ENCODE measurements around the gene FBXO3. TPM values are rescaled to one million over a fixed set of nuclear protein-coding genes. Genes with fewer than 3 reads are reported as not detected.

The FBXO3 gene
- total RNA-seq, 1 experiment from 2014 or later = 32.9 TPM

GRCh38 chr11:33703788-33704187 lies 70.5 kb downstream of the FBXO3 start:
- ChIA-PET POLR2A (ENCODE audit: unreplicated experiment) (interaction anchor here (0.7 kb wide), 1 partner anchor 65 kb away, joined by 4 read pairs; no protein-coding TSS in a partner anchor), CTCF (interaction anchor here (0.5 to 1.6 kb wide), 2 partner anchors 11 to 67 kb away, joined by 5 read pairs; no protein-coding TSS in a partner anchor)
- Histone ChIP-seq H3K4me3 (no peak overlapping the region), H3K4me2 (peak overlapping the region; percentile 41), H3F3A (ENCODE audit: insufficient read depth, low read depth) (peaks cover 64% of the 10 kb centered on the region), H3K4me1 (replicated peaks; ENCODE audit: insufficient read depth) (peaks cover 80% of the 10 kb centered on the region), H3K36me3 (ENCODE audit: low read depth) (peaks cover 26% of the 10 kb centered on the region; the same call in 1 of the 2 replicates), H3K79me2 (ENCODE audit: low read depth) (peaks cover 14% of the 10 kb centered on the region; the same call in 1 of the 2 replicates), H3K9me2 (ENCODE audit: insufficient read depth) (no peaks in the 10 kb centered on the region), H4K20me1 (ENCODE audit: insufficient read depth) (no peaks in the 10 kb centered on the region), H3K9me3 (ENCODE audit: insufficient read depth, low read depth) (no peaks in the 10 kb centered on the region), H3K27me3 (ENCODE audit: insufficient read depth, low read depth) (no peaks in the 10 kb centered on the region), H2AFZ (no peak overlapping the region), H3K27ac (peak overlapping the region; percentile 68)
- intact Hi-C loops (cut with micrococcal nuclease; ENCODE audit: unreplicated experiment) = loop anchor here (5.0 kb wide), 1 partner anchor 161 kb away; no protein-coding TSS in a partner anchor
- TF ChIP-seq, protein P1, sequence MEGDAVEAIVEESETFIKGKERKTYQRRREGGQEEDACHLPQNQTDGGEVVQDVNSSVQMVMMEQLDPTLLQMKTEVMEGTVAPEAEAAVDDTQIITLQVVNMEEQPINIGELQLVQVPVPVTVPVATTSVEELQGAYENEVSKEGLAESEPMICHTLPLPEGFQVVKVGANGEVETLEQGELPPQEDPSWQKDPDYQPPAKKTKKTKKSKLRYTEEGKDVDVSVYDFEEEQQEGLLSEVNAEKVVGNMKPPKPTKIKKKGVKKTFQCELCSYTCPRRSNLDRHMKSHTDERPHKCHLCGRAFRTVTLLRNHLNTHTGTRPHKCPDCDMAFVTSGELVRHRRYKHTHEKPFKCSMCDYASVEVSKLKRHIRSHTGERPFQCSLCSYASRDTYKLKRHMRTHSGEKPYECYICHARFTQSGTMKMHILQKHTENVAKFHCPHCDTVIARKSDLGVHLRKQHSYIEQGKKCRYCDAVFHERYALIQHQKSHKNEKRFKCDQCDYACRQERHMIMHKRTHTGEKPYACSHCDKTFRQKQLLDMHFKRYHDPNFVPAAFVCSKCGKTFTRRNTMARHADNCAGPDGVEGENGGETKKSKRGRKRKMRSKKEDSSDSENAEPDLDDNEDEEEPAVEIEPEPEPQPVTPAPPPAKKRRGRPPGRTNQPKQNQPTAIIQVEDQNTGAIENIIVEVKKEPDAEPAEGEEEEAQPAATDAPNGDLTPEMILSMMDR (conservative IDR thresholded peaks at IDR 0.05) = no peak
- TF ChIP-seq EZH2 (IDR thresholded peaks at IDR 0.05; ENCODE audit: low read depth) = no peak
- peak; percentile 73 to 86 for DNase-seq
- BruUV-seq (replicated peaks) = no TSS peak

GRCh38 chr11:33703234-33703633 lies 71.1 kb downstream of the FBXO3 start:
- TSS peak; percentile 17 for BruUV-seq (replicated peaks)
- Histone ChIP-seq H3K27ac (peak overlapping the region; percentile 68), H2AFZ (no peak overlapping the region), H3K9me3 (ENCODE audit: insufficient read depth, low read depth) (no peaks in the 10 kb centered on the region), H3K36me3 (ENCODE audit: low read depth) (peaks cover 24% of the 10 kb centered on the region; the same call in 1 of the 2 replicates), H3K27me3 (ENCODE audit: insufficient read depth, low read depth) (no peaks in the 10 kb centered on the region), H3K4me2 (peak overlapping the region; percentile 41), H3K9me2 (ENCODE audit: insufficient read depth) (no peaks in the 10 kb centered on the region), H3F3A (ENCODE audit: insufficient read depth, low read depth) (peaks cover 58% of the 10 kb centered on the region), H4K20me1 (ENCODE audit: insufficient read depth) (no peaks in the 10 kb centered on the region), H3K4me1 (replicated peaks; ENCODE audit: insufficient read depth) (peaks cover 75% of the 10 kb centered on the region), H3K4me3 (no peak overlapping the region), H3K79me2 (ENCODE audit: low read depth) (peaks cover 14% of the 10 kb centered on the region; the same call in 1 of the 2 replicates)
- intact Hi-C loops (cut with micrococcal nuclease; ENCODE audit: unreplicated experiment) = loop anchor here (5.0 kb wide), 1 partner anchor 161 kb away; no protein-coding TSS in a partner anchor
- DNase-seq = no peak
- TF ChIP-seq, protein P1 (conservative IDR thresholded peaks at IDR 0.05) = no peak
- CTCF ChIA-PET = interaction anchor here (0.5 to 1.6 kb wide), 3 partner anchors 11 to 67 kb away, joined by 3 to 5 read pairs (median 5); no protein-coding TSS in a partner anchor
- POLR2A ChIA-PET (ENCODE audit: unreplicated experiment) = interaction anchor here (0.7 kb wide), 1 partner anchor 66 kb away, joined by 4 read pairs; no protein-coding TSS in a partner anchor

DNA sequence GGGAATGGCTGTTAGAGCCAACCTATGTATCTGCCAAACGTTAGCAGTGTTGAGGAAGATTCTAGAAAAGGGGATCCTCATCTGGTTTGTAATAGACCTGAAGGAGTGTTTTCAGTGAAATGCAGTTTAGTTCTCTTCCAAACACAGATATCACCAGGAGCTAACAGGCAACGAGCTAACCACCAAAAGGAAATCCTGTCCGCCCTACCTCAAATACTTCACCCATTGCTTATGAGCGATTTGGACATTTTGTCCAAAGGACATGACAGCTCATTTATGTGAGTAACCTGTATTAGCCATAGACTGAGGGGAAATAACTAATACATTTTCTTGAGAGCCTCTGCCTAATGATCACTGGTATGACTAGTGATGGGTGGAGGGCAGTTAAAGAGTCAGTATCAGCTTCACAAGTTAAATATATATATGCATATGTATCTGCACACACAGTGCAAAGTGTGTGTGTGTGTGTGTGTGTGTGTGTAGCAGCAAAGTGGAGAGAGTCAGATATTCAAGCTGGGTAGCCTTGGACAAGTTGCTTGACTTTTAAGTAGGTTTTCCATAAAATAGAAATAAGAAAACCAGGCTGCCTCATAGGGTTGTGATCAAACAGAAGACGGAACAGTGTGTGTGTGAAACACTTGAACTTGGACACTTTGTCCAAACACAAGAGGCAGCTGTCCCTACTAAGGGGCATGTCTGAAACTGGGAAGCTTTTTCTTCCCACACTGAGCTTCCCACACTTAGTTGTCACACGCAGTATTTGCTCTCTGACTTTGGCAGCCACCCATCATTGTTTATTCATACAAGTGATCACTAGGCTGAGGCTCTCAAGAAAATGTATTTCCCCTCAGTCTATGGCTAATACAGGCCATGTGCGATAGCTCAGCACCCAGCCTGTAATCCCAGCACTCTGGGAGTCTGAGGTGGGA lies 72.8 kb downstream of the FBXO3 start:
- peaks cover 67% of the 10 kb centered on the region for H3K4me1 ChIP-seq (replicated peaks; ENCODE audit: insufficient read depth)
- POLR2A ChIA-PET (ENCODE audit: unreplicated experiment) = interaction anchor here (0.5 to 1.2 kb wide), 5 partner anchors 9 to 68 kb away, joined by 6 to 54 read pairs (median 11); partner anchors contain the start of gene CD59
- H3K79me2 ChIP-seq (ENCODE audit: low read depth) = peaks cover 10% of the 10 kb centered on the region; the same call in 1 of the 2 replicates
- CTCF ChIA-PET = interaction anchor here (0.6 to 2.2 kb wide), 5 partner anchors 10 to 339 kb away, joined by 3 to 10 read pairs (median 4); no protein-coding TSS in a partner anchor
- intact Hi-C loops (cut with micrococcal nuclease; ENCODE audit: unreplicated experiment) = loop anchor here (5.0 kb wide), 1 partner anchor 159 kb away; no protein-coding TSS in a partner anchor
- peaks cover 48% of the 10 kb centered on the region for H3F3A ChIP-seq (ENCODE audit: insufficient read depth, low read depth)
- TSS peak; percentile 95 for BruUV-seq (replicated peaks)
- H3K4me2 ChIP-seq = peak overlapping the region; percentile 82
- no peaks in the 10 kb centered on the region for H3K9me3 ChIP-seq (ENCODE audit: insufficient read depth, low read depth)
- DNase-seq = peak in 1 of 2 experiments; percentile 46
- H3K4me3 ChIP-seq = peak overlapping the region; percentile 56
- H3K36me3 ChIP-seq (ENCODE audit: low read depth) = 0 out of 2 replicates have a peak, but pooled peaks cover 14% of the 10 kb centered on the region
- no peaks in the 10 kb centered on the region for H4K20me1 ChIP-seq (ENCODE audit: insufficient read depth)
- H3K27ac ChIP-seq = peak overlapping the region; percentile 68
- no peaks in the 10 kb centered on the region for H3K27me3 ChIP-seq (ENCODE audit: insufficient read depth, low read depth)
- H2AFZ ChIP-seq = peak overlapping the region; percentile 76
- no peaks in the 10 kb centered on the region for H3K9me2 ChIP-seq (ENCODE audit: insufficient read depth)
- TF ChIP-seq EZH2 (IDR thresholded peaks at IDR 0.05; ENCODE audit: low read depth) = no peak
- TF ChIP-seq, protein P1 (conservative IDR thresholded peaks at IDR 0.05) = no peak
